ENCODE results near the gene SPIRE2. TPM values are rescaled to one million over a fixed set of nuclear protein-coding genes. Genes with fewer than 3 reads are reported as not detected.

SPIRE2 gene
- total and polyA plus RNA-seq, 9 of the 15 experiments (the other 6 are each of a cell fraction or from before 2014, with no cell fraction given) = 0.70 to 7.5 (median 4.6) TPM

- Histone ChIP-seq H3K79me2 (ENCODE audit: control insufficient read depth, insufficient read depth, low read length) (no peaks in the 10 kb centered on the region), H3K36me3 (ENCODE audit: control insufficient read depth, insufficient read depth, low read length) (peaks cover 57% of the 10 kb centered on the region; the same call in 2 of the 3 replicates), H3K27ac (ENCODE audit: extremely low read depth, low read depth, low read length) (no peak overlapping the region), H3K9me1 (ENCODE audit: control insufficient read depth, insufficient read depth, low read length) (no peaks in the 10 kb centered on the region), H3K9me3 (replicated peaks; ENCODE audit: control insufficient read depth, insufficient read depth, low read depth, low read length) (no peaks in the 10 kb centered on the region; the same call in 1 of the 2 replicates), H2AFZ (ENCODE audit: low read depth, low read length) (no peak overlapping the region), H3K4me1 (replicated peaks in 1 of 2; ENCODE audit: control insufficient read depth in 2 of 2, insufficient read depth in 2 of 2, low read length in 2 of 2) (peaks cover 0 to 44% of the 10 kb centered on the region in 2 experiments; a peak in 2 of 5 replicates), H3K27me3 (ENCODE audit: control insufficient read depth in 2 of 2, insufficient read depth in 2 of 2, low read length in 2 of 2) (no peaks in the 10 kb centered on the region), H3K4me2 (ENCODE audit: insufficient read depth, low read length) (no peak overlapping the region), H3K9ac (ENCODE audit: insufficient read depth in 1 of 2, low read depth in 2 of 2, low read length in 2 of 2) (peak overlapping the region in 1 of 2 experiments; percentile 22; a peak in 2 of 4 replicates), H4K20me1 (replicated peaks; ENCODE audit: control insufficient read depth, insufficient read depth, low read length) (no peaks in the 10 kb centered on the region), H3K4me3 (no peak overlapping the region)
- WGBS (ENCODE audit: insufficient coverage, low coverage, missing lambda C conversion rate) = 94% methylated on average over 24 of the region's 27 CpGs
- BruUV-seq (replicated peaks) = TSS peak; percentile 29
- FAIRE-seq (no peak), ATAC-seq (no peak), DNase-seq (ENCODE audit: extremely low read depth in 1 of 4, low spot score in 3 of 4) (no peak)
- in situ Hi-C loops (cut with MboI) = no loop called here
- intact Hi-C loops (cut with micrococcal nuclease) = loop anchor here (5.0 kb wide), 1 partner anchor 209 kb away; the partner anchor contains the start of gene SPATA2L
- ChIA-PET CTCF (ENCODE audit: low intra/inter-chr PET ratio) (no interaction called here), POLR2A (interaction anchor here (0.6 to 4.2 kb wide), 7 partner anchors 8 to 105 kb away, joined by 3 to 19 read pairs (median 3); partner anchors contain the start of genes MC1R and TUBB3)
- no peak for TF ChIP-seq RAD51 (IDR thresholded peaks at IDR 0.05; ENCODE audit: borderline replicate concordance, low read depth)
- TF ChIP-seq POLR2A (conservative IDR thresholded peaks at IDR 0.05) = no peak
- peak; percentile 37; the same call in 1 of the 2 replicates for TF ChIP-seq POLR2G (IDR thresholded peaks at IDR 0.05; ENCODE audit: low read depth, low read length)
- TF ChIP-seq SNIP1 (IDR thresholded peaks at IDR 0.05; ENCODE audit: low read depth) = no peak
- TF ChIP-seq ZBTB43 (CRISPR knock-in tag; IDR thresholded peaks at IDR 0.05) = no peak
- TF ChIP-seq HDAC3 (IDR thresholded peaks at IDR 0.05; ENCODE audit: borderline replicate concordance, partially characterized antibody) = no peak
- TF ChIP-seq BMI1 (IDR thresholded peaks at IDR 0.05; ENCODE audit: low read length) = no peak
- TF ChIP-seq XRCC4 (IDR thresholded peaks at IDR 0.05; ENCODE audit: extremely low read depth, insufficient read depth, insufficient read length) = no peak
- TF ChIP-seq ZNF274 (IDR thresholded peaks at IDR 0.05; ENCODE audit: borderline replicate concordance, low read depth, low read length) = no peak
- 0 out of 2 replicates have a peak, but pooled peaks have one; percentile 1 for TF ChIP-seq POLR2AphosphoS5 (IDR thresholded peaks at IDR 0.05; ENCODE audit: control insufficient read depth, insufficient read depth, low read depth, low read length)
- TF ChIP-seq TAF15 (IDR thresholded peaks at IDR 0.05; ENCODE audit: low read depth, low read length) = no peak
- TF ChIP-seq IRF9 (tag; IDR thresholded peaks at IDR 0.05) = no peak
- no peak for TF ChIP-seq E4F1 (CRISPR knock-in tag; IDR thresholded peaks at IDR 0.05; ENCODE audit: borderline replicate concordance)
- TF ChIP-seq ETS1 (conservative IDR thresholded peaks at IDR 0.05; ENCODE audit: control insufficient read depth, low read depth, low read length) = no peak
- 0 out of 2 replicates have a peak, but pooled peaks have one; percentile 36 for TF ChIP-seq ZNF263 (CRISPR knock-in tag; IDR thresholded peaks at IDR 0.05; ENCODE audit: borderline replicate concordance)
These were observed 82.6 kb downstream of the SPIRE2 start for GRCh38 chr16:89910717-89911354.

Data from K562 (cell line).